Measurements from ENCODE around the gene COQ10B.

The COQ10B gene

GRCh38 chr2:197434541-197435513, 18.5 kb upstream of the COQ10B start, which contains the start of gene SF3B1:
Gene SF3B1, minus strand, starts transcription at chr2:197435028. Its CDS starts 29 bp downstream, at chr2:197434999.
- TF ChIP-seq, protein P1, sequence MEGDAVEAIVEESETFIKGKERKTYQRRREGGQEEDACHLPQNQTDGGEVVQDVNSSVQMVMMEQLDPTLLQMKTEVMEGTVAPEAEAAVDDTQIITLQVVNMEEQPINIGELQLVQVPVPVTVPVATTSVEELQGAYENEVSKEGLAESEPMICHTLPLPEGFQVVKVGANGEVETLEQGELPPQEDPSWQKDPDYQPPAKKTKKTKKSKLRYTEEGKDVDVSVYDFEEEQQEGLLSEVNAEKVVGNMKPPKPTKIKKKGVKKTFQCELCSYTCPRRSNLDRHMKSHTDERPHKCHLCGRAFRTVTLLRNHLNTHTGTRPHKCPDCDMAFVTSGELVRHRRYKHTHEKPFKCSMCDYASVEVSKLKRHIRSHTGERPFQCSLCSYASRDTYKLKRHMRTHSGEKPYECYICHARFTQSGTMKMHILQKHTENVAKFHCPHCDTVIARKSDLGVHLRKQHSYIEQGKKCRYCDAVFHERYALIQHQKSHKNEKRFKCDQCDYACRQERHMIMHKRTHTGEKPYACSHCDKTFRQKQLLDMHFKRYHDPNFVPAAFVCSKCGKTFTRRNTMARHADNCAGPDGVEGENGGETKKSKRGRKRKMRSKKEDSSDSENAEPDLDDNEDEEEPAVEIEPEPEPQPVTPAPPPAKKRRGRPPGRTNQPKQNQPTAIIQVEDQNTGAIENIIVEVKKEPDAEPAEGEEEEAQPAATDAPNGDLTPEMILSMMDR (conservative IDR thresholded peaks at IDR 0.05; ENCODE audit: low read length) = no peak
- H3K4me3 ChIP-seq (ENCODE audit: low read length) = peak within 1 kb of the TSS; percentile 99
- peak; percentile 97 for DNase-seq (ENCODE audit: low read depth)

DNA sequence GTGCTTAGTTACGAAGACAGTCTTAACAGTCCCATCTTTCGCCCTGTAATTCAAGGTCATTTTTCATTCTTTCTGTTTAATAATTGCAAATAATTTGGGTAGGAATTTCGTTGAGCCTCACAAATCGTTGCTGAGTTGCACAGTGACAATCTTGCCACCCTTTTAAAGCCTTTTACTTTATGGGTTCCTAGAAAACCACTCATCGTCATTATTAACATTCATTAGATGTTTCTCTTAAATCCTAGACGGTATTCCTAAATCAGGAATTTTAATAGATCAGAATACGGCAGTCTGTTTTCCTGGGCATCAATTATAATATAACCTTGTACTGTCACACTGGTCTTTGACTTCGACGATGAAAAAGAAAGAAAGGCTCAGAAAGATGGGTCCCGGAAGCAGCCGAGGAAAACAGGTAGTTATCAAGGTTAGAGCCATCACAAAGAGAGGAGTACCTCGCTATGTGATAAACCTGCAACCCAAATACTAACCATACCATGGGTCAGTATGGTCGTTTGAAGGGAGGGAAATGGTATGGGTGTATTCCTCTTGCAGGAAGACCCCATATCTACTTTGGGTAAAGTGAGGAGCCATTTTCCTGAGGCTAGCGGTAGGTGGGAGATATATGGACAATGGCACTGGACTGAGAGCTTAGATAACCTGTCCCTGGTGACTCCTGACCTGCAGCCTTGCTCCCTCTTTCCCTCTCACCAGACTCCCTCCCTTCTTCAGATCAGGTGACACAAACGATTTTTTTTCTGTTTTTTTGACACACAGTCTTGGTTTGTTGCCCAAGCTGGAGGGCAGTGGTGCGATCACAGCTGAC, 17.5 kb upstream of the COQ10B start:
- no peak for DNase-seq (ENCODE audit: low read depth)
- TF ChIP-seq, protein P1 (conservative IDR thresholded peaks at IDR 0.05; ENCODE audit: low read length) = no peak
- peak overlapping the region; percentile 99 for H3K4me3 ChIP-seq (ENCODE audit: low read length)

- no peak overlapping the region for H3K4me3 ChIP-seq (ENCODE audit: low read length)
- no peak for DNase-seq (ENCODE audit: low read depth)
- TF ChIP-seq, protein P1 (conservative IDR thresholded peaks at IDR 0.05; ENCODE audit: low read length) = no peak
Observed at GRCh38 chr2:197437380-197437779, 16.0 kb upstream of the COQ10B start.

GRCh38 chr2:197442857-197443256, 10.5 kb upstream of the COQ10B start:
- TF ChIP-seq, protein P1 (conservative IDR thresholded peaks at IDR 0.05; ENCODE audit: low read length) = no peak
- H3K4me3 ChIP-seq (ENCODE audit: low read length) = no peak overlapping the region
- no peak for DNase-seq (ENCODE audit: low read depth)

DNA sequence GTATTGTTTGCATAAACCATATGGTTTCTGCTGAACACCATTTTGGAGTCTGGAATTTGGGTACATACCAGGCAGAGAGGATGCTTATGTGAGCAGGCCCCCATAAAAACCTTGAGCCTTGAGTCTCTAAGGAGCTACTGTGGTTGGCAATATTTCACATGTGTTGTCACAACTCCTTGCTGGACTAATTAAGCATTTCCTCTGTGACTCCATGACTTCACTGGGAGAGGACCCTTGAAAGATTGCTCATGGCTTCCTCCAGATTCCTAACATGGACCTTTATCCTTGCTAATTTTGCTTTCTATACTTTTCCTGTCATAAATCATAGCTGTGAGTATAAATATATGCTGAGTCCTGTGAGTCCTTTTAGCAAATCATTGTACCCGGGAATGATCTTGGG, 7.6 kb upstream of the COQ10B start:
- TF ChIP-seq, protein P1 (conservative IDR thresholded peaks at IDR 0.05; ENCODE audit: low read length) = no peak
- H3K4me3 ChIP-seq (ENCODE audit: low read length) = no peak overlapping the region
- peak; percentile 44 for DNase-seq (ENCODE audit: low read depth)

DNA sequence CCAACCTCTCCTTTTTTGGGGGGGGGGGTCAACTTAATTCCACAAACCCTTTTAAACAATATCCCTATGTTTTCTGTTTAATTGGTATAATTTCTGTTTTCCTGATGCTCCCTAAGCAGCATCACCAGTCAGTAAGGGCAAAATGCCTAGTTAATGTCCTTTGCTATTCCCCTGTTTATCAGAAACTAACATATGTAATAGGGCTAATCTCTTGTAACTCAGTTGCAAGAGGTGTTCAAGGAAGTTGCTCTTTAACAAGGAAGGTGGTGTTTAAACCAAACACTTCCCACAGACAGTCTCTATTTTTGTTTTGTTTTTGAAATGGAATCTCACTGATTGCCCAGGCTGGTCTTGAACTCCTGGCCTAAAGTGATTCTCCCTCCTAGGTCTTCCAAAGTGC, 6.5 kb upstream of the COQ10B start:
- TF ChIP-seq, protein P1 (conservative IDR thresholded peaks at IDR 0.05; ENCODE audit: low read length) = no peak
- H3K4me3 ChIP-seq (ENCODE audit: low read length) = no peak overlapping the region
- no peak for DNase-seq (ENCODE audit: low read depth)

Measured in AG10803 (cell line).